DOHH2 (cell line): ENCODE data around the gene TP53I3.

Experiments
- EZH2phosphoT487 ChIP-seq: fragments of 200-600 bp; sonication (generic); IDR thresholded peaks from 2 replicates; pipeline ENCODE4 v1.6.1; 2017; ENCODE audit warnings: borderline replicate concordance, mild to moderate bottlenecking, antibody characterized with exemption, low read length, moderate library complexity, mixed read lengths
- TF ChIP-seq, protein P1 (sequence below): fragments of 200-600 bp; sonication (generic); IDR thresholded peaks from one replicate; pipeline ENCODE4 v1.5.1; 2014; ENCODE audit warnings: antibody characterized with exemption, mild to moderate bottlenecking, low read depth, low read length; ENCODE audit not compliant: poor library complexity, severe bottlenecking

- TF ChIP-seq, protein P1, sequence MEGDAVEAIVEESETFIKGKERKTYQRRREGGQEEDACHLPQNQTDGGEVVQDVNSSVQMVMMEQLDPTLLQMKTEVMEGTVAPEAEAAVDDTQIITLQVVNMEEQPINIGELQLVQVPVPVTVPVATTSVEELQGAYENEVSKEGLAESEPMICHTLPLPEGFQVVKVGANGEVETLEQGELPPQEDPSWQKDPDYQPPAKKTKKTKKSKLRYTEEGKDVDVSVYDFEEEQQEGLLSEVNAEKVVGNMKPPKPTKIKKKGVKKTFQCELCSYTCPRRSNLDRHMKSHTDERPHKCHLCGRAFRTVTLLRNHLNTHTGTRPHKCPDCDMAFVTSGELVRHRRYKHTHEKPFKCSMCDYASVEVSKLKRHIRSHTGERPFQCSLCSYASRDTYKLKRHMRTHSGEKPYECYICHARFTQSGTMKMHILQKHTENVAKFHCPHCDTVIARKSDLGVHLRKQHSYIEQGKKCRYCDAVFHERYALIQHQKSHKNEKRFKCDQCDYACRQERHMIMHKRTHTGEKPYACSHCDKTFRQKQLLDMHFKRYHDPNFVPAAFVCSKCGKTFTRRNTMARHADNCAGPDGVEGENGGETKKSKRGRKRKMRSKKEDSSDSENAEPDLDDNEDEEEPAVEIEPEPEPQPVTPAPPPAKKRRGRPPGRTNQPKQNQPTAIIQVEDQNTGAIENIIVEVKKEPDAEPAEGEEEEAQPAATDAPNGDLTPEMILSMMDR: no peak
- no peak for TF ChIP-seq EZH2phosphoT487
Measured at GRCh38 chr2:24132543-24132942, 47.9 kb upstream of the TP53I3 start.
